ENCODE measurements around the gene ZBTB42.

The ZBTB42 gene

GRCh38 chr14:104782086-104782807 is 18.7 kb upstream of the ZBTB42 start:
- TF ChIP-seq CTCF (IDR thresholded peaks at IDR 0.05) = no peak

GRCh38 chr14:104782808-104783139 is 18.1 kb upstream of the ZBTB42 start:
- TF ChIP-seq CTCF (IDR thresholded peaks at IDR 0.05) = no peak

GRCh38 chr14:104783484-104784217 is 17.2 kb upstream of the ZBTB42 start:
- TF ChIP-seq CTCF (IDR thresholded peaks at IDR 0.05) = no peak

- no peak for TF ChIP-seq CTCF (IDR thresholded peaks at IDR 0.05)
Observed at GRCh38 chr14:104784218-104784568, 16.7 kb upstream of the ZBTB42 start.

- TF ChIP-seq CTCF (IDR thresholded peaks at IDR 0.05) = no peak
Observed at GRCh38 chr14:104784846-104785707, 15.8 kb upstream of the ZBTB42 start.

GRCh38 chr14:104785708-104786080 is 15.2 kb upstream of the ZBTB42 start:
- TF ChIP-seq CTCF (IDR thresholded peaks at IDR 0.05) = no peak

- no peak for TF ChIP-seq CTCF (IDR thresholded peaks at IDR 0.05)
Observed at GRCh38 chr14:104786091-104786586, 14.8 kb upstream of the ZBTB42 start.

All from LNCAP (cell line).